HEK293T (cell line): Measurements from ENCODE around the gene COL12A1.
A peak's percentile ranks its signal among the peaks of the same experiment; 100 is the strongest.

ENCODE experiments used
- CTCF ChIA-PET: fragments of 350-600 bp; formaldehyde crosslinking; extraction: SDS; loops from one replicate; lab custom pipeline; 2021; ENCODE audit warnings: antibody characterized with exemption, inconsistent platforms; lab: Yijun Ruan, JAX
- POLR2A ChIA-PET: fragments of 350-600 bp; formaldehyde crosslinking; extraction: SDS; loops from one replicate; lab custom pipeline; 2020; ENCODE audit warnings: antibody characterized with exemption, inconsistent platforms; lab: Yijun Ruan, JAX
- DNase-seq: peaks from one replicate; pipeline ENCODE4 v3.0.0; 2012; ENCODE audit warnings: mixed read lengths; ENCODE audit errors: extremely low spot score
- ARNT ChIP-seq: fragments of 450-650 bp; IDR thresholded peaks from 2 replicates; pipeline ENCODE4 v1.6.1; 2017; ENCODE audit warnings: mild to moderate bottlenecking
- BHLHE40 ChIP-seq: fragments of 450-650 bp; IDR thresholded peaks from 2 replicates; pipeline ENCODE4 v1.6.1; 2016; ENCODE audit warnings: mild to moderate bottlenecking, moderate library complexity, borderline replicate concordance
- CTBP1 ChIP-seq: fragments of 450-650 bp; IDR thresholded peaks from 2 replicates; pipeline ENCODE4 v1.6.1; 2016; ENCODE audit warnings: borderline replicate concordance
- ELF4 ChIP-seq: fragments of 450-650 bp; IDR thresholded peaks from 2 replicates; pipeline ENCODE4 v1.6.1; 2017; ENCODE audit warnings: antibody characterized with exemption
- FOXA1 ChIP-seq: fragments of 450-650 bp; IDR thresholded peaks from 2 replicates; pipeline ENCODE4 v1.6.1; 2016; ENCODE audit warnings: mild to moderate bottlenecking
- FOXK2 ChIP-seq: fragments of 450-650 bp; IDR thresholded peaks from 2 replicates; pipeline ENCODE4 v1.6.1; 2016; ENCODE audit warnings: mild to moderate bottlenecking
- FOXM1 ChIP-seq: fragments of 450-650 bp; IDR thresholded peaks from 2 replicates; pipeline ENCODE4 v1.6.1; 2017; ENCODE audit warnings: mild to moderate bottlenecking, borderline replicate concordance
- HDGF ChIP-seq: fragments of 450-650 bp; IDR thresholded peaks from 2 replicates; pipeline ENCODE4 v1.6.1; 2017; ENCODE audit warnings: antibody characterized with exemption, borderline replicate concordance
- L3MBTL2 ChIP-seq: fragments of 450-650 bp; conservative IDR thresholded peaks from 2 replicates; pipeline ENCODE4 v1.6.1; 2016; ENCODE audit warnings: mild to moderate bottlenecking
- LEF1 ChIP-seq: fragments of 450-650 bp; IDR thresholded peaks from 2 replicates; pipeline ENCODE4 v1.6.1; 2017; ENCODE audit warnings: mild to moderate bottlenecking, borderline replicate concordance
- NFRKB ChIP-seq: fragments of 450-650 bp; IDR thresholded peaks from 2 replicates; pipeline ENCODE4 v1.6.1; 2016; ENCODE audit warnings: mild to moderate bottlenecking, moderate library complexity
- PKNOX1 ChIP-seq: fragments of 450-650 bp; IDR thresholded peaks from 2 replicates; pipeline ENCODE4 v1.6.1; 2016
- SP1 ChIP-seq: fragments of 450-650 bp; IDR thresholded peaks from 2 replicates; pipeline ENCODE4 v1.6.1; 2017
- SUZ12 ChIP-seq: fragments of 450-650 bp; IDR thresholded peaks from 2 replicates; pipeline ENCODE4 v1.6.1; 2016; ENCODE audit warnings: mild to moderate bottlenecking
- TARDBP ChIP-seq: fragments of 450-650 bp; IDR thresholded peaks from 2 replicates; pipeline ENCODE4 v1.6.1; 2016
- ZNF384 ChIP-seq: fragments of 450-650 bp; IDR thresholded peaks from 2 replicates; pipeline ENCODE4 v1.6.1; 2016

COL12A1 gene

GRCh38 chr6:75205776-75206575 is at the start of gene COL12A1:
Gene COL12A1 (minus strand): TSS chr6:75206053. CDS start chr6:75202792, 3,261 bp downstream.
- peak; percentile 30 for DNase-seq
- TF ChIP-seq CTBP1, result 0 out of 2 replicates have a peak, but pooled peaks have one; percentile 15
- no peak for TF ChIP-seq LEF1
- ChIA-PET CTCF (interaction anchor here (0.6 to 1.6 kb wide), 8 partner anchors 11 to 1594 kb away, joined by 3 to 4 read pairs (median 3); no protein-coding TSS in a partner anchor), POLR2A (no interaction called here)

GRCh38 chr6:75250552-75250951 is 44.7 kb upstream of the COL12A1 start:
- CTCF ChIA-PET, result no interaction called here
- TF ChIP-seq ZNF384, result no peak
- POLR2A ChIA-PET, result no interaction called here
- no peak for DNase-seq

GRCh38 chr6:75249837-75250236 is 44.0 kb upstream of the COL12A1 start:
- TF ChIP-seq SUZ12, result no peak
- TF ChIP-seq HDGF, result no peak
- TF ChIP-seq ELF4, result no peak
- no peak for TF ChIP-seq FOXM1
- TF ChIP-seq LEF1, result no peak
- TF ChIP-seq ARNT, result no peak
- no peak for TF ChIP-seq NFRKB
- no peak for TF ChIP-seq SP1
- TF ChIP-seq PKNOX1, result no peak
- TF ChIP-seq FOXK2, result no peak
- TF ChIP-seq TARDBP, result no peak
- no peak for TF ChIP-seq ZNF384
- no peak for TF ChIP-seq L3MBTL2
- no peak for TF ChIP-seq FOXA1
- TF ChIP-seq BHLHE40, result no peak
- DNase-seq, result no peak
- ChIA-PET CTCF (no interaction called here), POLR2A (no interaction called here)

GRCh38 chr6:75246386-75246785 is 40.5 kb upstream of the COL12A1 start:
- DNase-seq, result no peak
- CTCF ChIA-PET, result no interaction called here
- TF ChIP-seq ELF4 (no peak), LEF1 (no peak), FOXK2 (no peak)
- POLR2A ChIA-PET, result no interaction called here

GRCh38 chr6:75244063-75244584 is 38.3 kb upstream of the COL12A1 start:
- no peak for DNase-seq
- ChIA-PET POLR2A (interaction anchor here (0.6 to 1.9 kb wide), 20 partner anchors 9 to 456 kb away, joined by 3 to 11 read pairs (median 4); partner anchors contain the start of genes FILIP1 and TMEM30A), CTCF (interaction anchor here (1.5 kb wide), 1 partner anchor 32 kb away, joined by 4 read pairs; no protein-coding TSS in a partner anchor)
- TF ChIP-seq PKNOX1, result no peak
- no peak for TF ChIP-seq ARNT
- TF ChIP-seq HDGF, result no peak
- no peak for TF ChIP-seq BHLHE40
- TF ChIP-seq SUZ12, result no peak
- TF ChIP-seq ELF4, result no peak
- TF ChIP-seq NFRKB, result no peak

- ChIA-PET CTCF (interaction anchor here (1.5 kb wide), 1 partner anchor 32 kb away, joined by 4 read pairs; no protein-coding TSS in a partner anchor), POLR2A (interaction anchor here (0.6 to 1.9 kb wide), 23 partner anchors 9 to 457 kb away, joined by 3 to 11 read pairs (median 3); partner anchors contain the start of genes FILIP1 and TMEM30A)
- peak; percentile 67 for TF ChIP-seq ELF4
- no peak for TF ChIP-seq SP1
- no peak for TF ChIP-seq NFRKB
- TF ChIP-seq FOXM1, result no peak
- TF ChIP-seq SUZ12, result no peak
- peak; percentile 70; the same call in 1 of the 2 replicates for TF ChIP-seq L3MBTL2
- TF ChIP-seq FOXA1, result no peak
- TF ChIP-seq ARNT, result no peak
- peak; percentile 35; the same call in 1 of the 2 replicates for TF ChIP-seq CTBP1
- no peak for TF ChIP-seq FOXK2
- no peak for TF ChIP-seq BHLHE40
- no peak for TF ChIP-seq ZNF384
- TF ChIP-seq PKNOX1, result no peak
- no peak for TF ChIP-seq HDGF
- no peak for TF ChIP-seq LEF1
- no peak for TF ChIP-seq TARDBP
- peak; percentile 86 for DNase-seq
These were observed 37.6 kb upstream of the COL12A1 start, which contains the start of gene COX7A2 for GRCh38 chr6:75243333-75244062. Gene COX7A2 (minus strand): TSS chr6:75243801. CDS start chr6:75243734, 67 bp downstream.
